ENCODE data around the gene GORASP2.

DNA sequence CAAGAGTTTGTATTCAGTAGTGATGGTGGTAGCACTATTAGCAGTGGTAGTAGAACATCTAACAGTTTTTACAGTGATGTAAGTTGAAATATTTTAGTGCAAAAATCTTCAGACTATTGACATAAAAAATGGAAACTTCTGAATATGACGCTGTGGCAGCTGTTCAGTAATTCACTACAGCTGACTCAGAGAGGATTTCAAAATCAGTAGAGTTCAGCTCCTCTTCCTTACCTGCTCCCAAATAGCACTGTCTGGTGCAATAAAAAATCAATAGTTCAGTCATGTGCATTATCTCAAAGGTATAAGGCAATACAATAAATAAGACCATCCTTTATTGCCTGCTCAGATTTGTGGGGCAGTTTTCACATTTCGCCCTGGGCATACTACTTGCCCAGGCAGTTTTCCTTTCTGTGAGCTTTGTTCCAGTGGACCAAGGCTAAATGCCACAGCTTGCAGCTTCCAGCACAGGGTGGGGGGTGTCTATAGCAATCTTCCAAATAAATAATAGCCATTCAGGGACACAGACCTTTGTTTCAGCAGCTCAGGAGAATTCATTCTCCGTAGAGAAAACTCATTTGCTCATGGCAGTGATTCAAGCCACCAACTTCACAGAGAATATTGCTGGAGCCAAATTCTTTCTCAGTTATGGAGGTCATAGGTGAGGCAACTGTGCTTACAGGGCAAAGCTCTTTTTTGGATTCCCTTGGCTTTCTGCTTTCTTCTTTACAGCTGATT is 33.9 kb upstream of the GORASP2 start:
- TF ChIP-seq GATA2 (IDR thresholded peaks at IDR 0.05; ENCODE audit: low read depth, low read length): no peak
- TF ChIP-seq GATA3 (IDR thresholded peaks at IDR 0.05; ENCODE audit: low read depth, low read length): no peak
